HepG2 (cell line): Measurements from ENCODE around the gene JDP2. TPM values are rescaled to one million over a fixed set of nuclear protein-coding genes. Genes with fewer than 3 reads are reported as not detected.
A peak's percentile ranks its signal among the peaks of the same experiment; 100 is the strongest.

Experiments
- BCL3 ChIP-seq: sonication (generic); formaldehyde crosslinking; IDR thresholded peaks from 2 replicates; pipeline ENCODE4 v1.5.1; 2020; ENCODE audit warnings: mild to moderate bottlenecking, missing genetic modification reagents, moderate library complexity
- CHD2 ChIP-seq: IDR thresholded peaks from 2 replicates; pipeline ENCODE4 v1.6.1; 2011; ENCODE audit warnings: low read depth, low read length, improper control_type of control experiment
- DBP ChIP-seq: sonication (generic); formaldehyde crosslinking; IDR thresholded peaks from 2 replicates; pipeline ENCODE4 v1.4.0; 2020; ENCODE audit warnings: missing genetic modification reagents; ENCODE audit errors: not compliant biosample characterization
- GLI4 ChIP-seq: sonication (generic); formaldehyde crosslinking; IDR thresholded peaks from 2 replicates; pipeline ENCODE4 v1.5.1; 2020; ENCODE audit warnings: missing genetic modification reagents, mild to moderate bottlenecking, moderate library complexity, borderline replicate concordance
- HDAC2 ChIP-seq: sonication (generic); formaldehyde crosslinking; IDR thresholded peaks from 2 replicates; pipeline ENCODE4 v1.4.0; 2020; ENCODE audit warnings: missing genetic modification reagents
- KLF11 ChIP-seq: IDR thresholded peaks from 2 replicates; pipeline ENCODE4 v1.6.1; 2016; ENCODE audit warnings: missing compliant biosample characterization
- KLF9 ChIP-seq: IDR thresholded peaks from 2 replicates; pipeline ENCODE4 v1.6.1; 2016; ENCODE audit warnings: low read depth
- NR3C1 ChIP-seq: sonication (generic); formaldehyde crosslinking; IDR thresholded peaks from 2 replicates; pipeline ENCODE4 v1.4.0; 2020; ENCODE audit warnings: missing genetic modification reagents
- PCBP2 ChIP-seq: fragments of 200-400 bp; formaldehyde crosslinking; optimal IDR thresholded peaks from 2 replicates; pipeline ENCODE3; 2018; ENCODE audit warnings: low read length, low read depth; ENCODE audit not compliant: poor library complexity, severe bottlenecking
- RFXANK ChIP-seq: IDR thresholded peaks from 2 replicates; pipeline ENCODE4 v1.6.1; 2016
- SOX13 ChIP-seq, 3 experiments: fragments of 450-650 bp in 1 of 3; sonication (generic) in 1 of 3; formaldehyde crosslinking in 1 of 3; IDR thresholded peaks in 2 of 3; conservative IDR thresholded peaks in 1 of 3; 2 replicates each; pipeline versions ENCODE4 v1.5.0 to v1.6.1; 2016 to 2020; ENCODE audit warnings: antibody characterized with exemption in 1 of 3, mild to moderate bottlenecking in 1 of 3, missing compliant biosample characterization in 1 of 3, missing genetic modification reagents in 1 of 3, moderate library complexity in 1 of 3
- SOX6 ChIP-seq, 2 experiments: fragments of 450-650 bp in 1 of 2; sonication (generic) in 1 of 2; formaldehyde crosslinking in 1 of 2; IDR thresholded peaks; 2 replicates each; pipeline versions ENCODE4 v1.4.0 to v1.6.1; 2017 to 2020; ENCODE audit warnings: antibody characterized with exemption in 1 of 2, mild to moderate bottlenecking in 1 of 2, missing genetic modification reagents in 1 of 2
- SRY ChIP-seq: sonication (generic); formaldehyde crosslinking; IDR thresholded peaks from 2 replicates; pipeline ENCODE4 v1.8.0; 2022; ENCODE audit warnings: mild to moderate bottlenecking, missing genetic modification reagents
- TCF12 ChIP-seq, 2 experiments: fragments of 450-650 bp in 1 of 2; sonication (generic) in 1 of 2; formaldehyde crosslinking in 1 of 2; IDR thresholded peaks; 2 replicates each; pipeline versions ENCODE4 v1.6.1 to v1.8.0; 2017 to 2022; ENCODE audit warnings: antibody characterized with exemption in 1 of 2, mild to moderate bottlenecking in 1 of 2, missing genetic modification reagents in 1 of 2, moderate library complexity in 1 of 2
- ZNF17 ChIP-seq: sonication (generic); formaldehyde crosslinking; IDR thresholded peaks from 2 replicates; pipeline ENCODE4 v1.5.0; 2020; ENCODE audit warnings: mild to moderate bottlenecking, missing genetic modification reagents
- ZNF260 ChIP-seq: sonication (generic); formaldehyde crosslinking; IDR thresholded peaks from 2 replicates; pipeline ENCODE4 v1.4.0; 2020; ENCODE audit warnings: missing genetic modification reagents, low read depth, mild to moderate bottlenecking, borderline replicate concordance
- ZNF326 ChIP-seq: sonication (generic); formaldehyde crosslinking; IDR thresholded peaks from 2 replicates; pipeline ENCODE4 v1.4.0; 2020; ENCODE audit warnings: missing genetic modification reagents, borderline replicate concordance
- ZNF609 ChIP-seq: sonication (generic); formaldehyde crosslinking; IDR thresholded peaks from 2 replicates; pipeline ENCODE4 v1.4.0; 2020; ENCODE audit warnings: mild to moderate bottlenecking, missing genetic modification reagents, borderline replicate concordance
- ZNF614 ChIP-seq: IDR thresholded peaks from 2 replicates; pipeline ENCODE4 v1.6.1; 2018; ENCODE audit warnings: missing biosample characterization, missing genetic modification reagents, inconsistent platforms, borderline replicate concordance
- ZNF709 ChIP-seq: sonication (generic); formaldehyde crosslinking; IDR thresholded peaks from 2 replicates; pipeline ENCODE4 v1.5.0; 2020; ENCODE audit warnings: mild to moderate bottlenecking, missing genetic modification reagents
- ZNF790 ChIP-seq: sonication (generic); formaldehyde crosslinking; IDR thresholded peaks from 2 replicates; pipeline ENCODE4 v1.8.0; 2022; ENCODE audit warnings: missing genetic modification reagents, mild to moderate bottlenecking, borderline replicate concordance
- polyA plus RNA-seq, 8 experiments: library from polyadenylated mRNA; depleted of rRNA in 3 of 8; stranded (reverse) in 7 of 8; unstranded in 1 of 8; fragments of >200 nt; fragmentation: Illumina TruSeq in 4 of 8; extraction: Trizol in 4 of 8; gene quantifications; 2 replicates each; pipeline versions ENCODE4 v1.2.1 to v1.2.3, GENCODE V29; 2011 to 2016; ENCODE audit warnings: low read depth in 4 of 8, missing spikeins in 1 of 8, mixed read lengths in 1 of 8; ENCODE audit not compliant: insufficient read depth in 1 of 8
- total RNA-seq, 5 experiments: library from RNA; depleted of rRNA; stranded (reverse); fragments of >200 nt; fragmentation: Illumina TruSeq; extraction: Trizol; gene quantifications; 2 replicates each; pipeline ENCODE4 v1.2.3, GENCODE V29; 2016; ENCODE audit warnings: low read depth in 1 of 5

JDP2 gene
- total and polyA plus RNA-seq, 2 of the 13 experiments (the other 11 are each of a cell fraction or from before 2014, with no cell fraction given): 8.0 to 8.9 TPM

GRCh38 chr14:75427482-75428229 lies at the start of gene JDP2 (continued):
- no peak; the same call in 1 of the 2 replicates for TF ChIP-seq BCL3 (CRISPR knock-in tag)
- peak; percentile 57; the same call in 1 of the 2 replicates for TF ChIP-seq GLI4 (CRISPR knock-in tag)
- TF ChIP-seq ZNF614 (CRISPR knock-in tag): no peak
- TF ChIP-seq KLF11 (CRISPR knock-in tag): no peak
- TF ChIP-seq NR3C1 (CRISPR knock-in tag): no peak
- no peak for TF ChIP-seq TCF12 (IDR thresholded peaks at IDR 0.05)
- no peak for TF ChIP-seq TCF12 (CRISPR knock-in tag; IDR thresholded peaks at IDR 0.05)
- TF ChIP-seq ZNF326: no peak
- TF ChIP-seq SOX13 (IDR thresholded peaks at IDR 0.05): no peak
- no peak for TF ChIP-seq SOX13 (CRISPR knock-in tag; conservative IDR thresholded peaks at IDR 0.05 in 1 of 2, IDR thresholded peaks at IDR 0.05 in 1 of 2)
- no peak for TF ChIP-seq DBP (CRISPR knock-in tag)
- TF ChIP-seq CHD2: no peak
- TF ChIP-seq KLF9 (CRISPR knock-in tag): no peak
- no peak for TF ChIP-seq ZNF17 (CRISPR knock-in tag)
- TF ChIP-seq SOX6 (IDR thresholded peaks at IDR 0.05): no peak
- TF ChIP-seq SOX6 (CRISPR knock-in tag; IDR thresholded peaks at IDR 0.05): peak; percentile 38; the same call in 1 of the 2 replicates
- TF ChIP-seq RFXANK (CRISPR knock-in tag): no peak
- no peak for TF ChIP-seq ZNF790
- TF ChIP-seq HDAC2 (CRISPR knock-in tag): no peak
- TF ChIP-seq ZNF260 (CRISPR knock-in tag): no peak
- TF ChIP-seq ZNF609 (CRISPR knock-in tag): peak; percentile 38; the same call in 1 of the 2 replicates
- no peak for TF ChIP-seq SRY (CRISPR knock-in tag)
- no peak for TF ChIP-seq PCBP2
- peak; percentile 60 for TF ChIP-seq ZNF709 (CRISPR knock-in tag)
